GM19193 (cell line): ENCODE data around the gene ABHD16B.

ENCODE experiments used
- POLR2A ChIP-seq: IDR thresholded peaks from 4 replicates; pipeline ENCODE4 v1.6.1; 2011; ENCODE audit not compliant: insufficient read depth, insufficient read length; ENCODE audit errors: extremely low read depth

The ABHD16B gene

DNA sequence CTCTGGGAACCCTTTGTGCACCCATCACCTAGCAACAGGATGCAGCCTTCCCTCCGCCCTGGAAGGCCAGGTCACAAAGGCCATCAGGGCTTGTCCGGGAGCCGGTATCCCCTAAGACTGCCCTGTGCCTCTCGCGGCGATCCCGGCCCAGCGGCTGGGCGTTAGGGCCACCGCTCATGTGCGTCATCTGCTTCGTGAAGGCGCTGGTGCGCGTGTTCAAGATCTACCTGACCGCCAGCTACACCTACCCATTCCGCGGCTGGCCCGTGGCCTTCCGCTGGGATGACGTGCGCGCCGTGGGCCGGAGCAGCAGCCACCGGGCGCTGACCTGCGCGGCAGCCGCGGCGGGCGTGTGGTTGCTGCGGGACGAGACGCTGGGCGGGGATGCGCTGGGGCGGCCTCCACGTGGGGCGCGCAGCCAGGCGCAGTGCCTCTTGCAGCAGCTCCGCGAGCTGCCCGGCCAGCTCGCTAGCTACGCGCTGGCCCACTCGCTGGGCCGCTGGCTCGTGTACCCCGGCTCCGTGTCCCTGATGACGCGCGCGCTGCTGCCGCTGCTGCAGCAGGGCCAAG is at the start of gene ABHD16B:
ABHD16B (plus strand) TSS at position 134 of the 570 bp plus-strand sequence; CDS start at position 177, 43 bp downstream.
- TF ChIP-seq POLR2A, result no peak

DNA sequence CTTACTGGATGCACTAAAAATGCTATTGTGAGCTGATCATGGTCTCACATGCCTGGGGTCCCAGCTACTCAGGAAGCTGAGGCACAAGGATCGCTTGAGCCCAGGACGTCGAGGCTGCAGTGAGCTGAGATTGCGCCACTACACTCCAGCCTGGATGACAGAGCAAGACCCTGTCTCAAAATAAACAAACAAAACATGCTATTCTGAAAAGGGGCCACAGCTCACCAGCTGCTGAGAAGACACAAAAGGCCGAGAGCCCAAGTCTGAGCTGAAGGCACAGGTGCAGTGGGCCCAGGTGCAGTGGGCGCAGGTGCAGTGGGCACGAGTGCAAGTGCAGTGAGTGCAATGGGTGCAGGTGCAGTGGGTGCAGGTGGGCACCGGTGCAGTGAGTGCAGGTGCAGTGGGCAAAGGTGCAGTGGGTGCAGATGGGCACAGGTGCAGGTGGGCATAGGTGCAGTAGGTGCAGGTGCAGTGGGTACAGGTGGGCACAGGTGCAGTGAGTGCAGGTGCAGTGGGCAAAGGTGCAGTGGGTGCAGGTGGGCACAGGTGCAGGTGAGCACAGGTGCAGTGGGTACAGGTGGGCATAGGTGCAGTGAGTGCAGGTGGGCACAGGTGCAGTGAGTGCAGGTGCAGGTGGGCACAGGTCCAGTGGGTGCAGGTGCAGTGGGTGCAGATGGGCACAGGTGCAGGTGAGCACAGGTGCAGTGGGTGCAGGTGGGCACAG is 46.2 kb upstream of the ABHD16B start:
- no peak for TF ChIP-seq POLR2A

DNA sequence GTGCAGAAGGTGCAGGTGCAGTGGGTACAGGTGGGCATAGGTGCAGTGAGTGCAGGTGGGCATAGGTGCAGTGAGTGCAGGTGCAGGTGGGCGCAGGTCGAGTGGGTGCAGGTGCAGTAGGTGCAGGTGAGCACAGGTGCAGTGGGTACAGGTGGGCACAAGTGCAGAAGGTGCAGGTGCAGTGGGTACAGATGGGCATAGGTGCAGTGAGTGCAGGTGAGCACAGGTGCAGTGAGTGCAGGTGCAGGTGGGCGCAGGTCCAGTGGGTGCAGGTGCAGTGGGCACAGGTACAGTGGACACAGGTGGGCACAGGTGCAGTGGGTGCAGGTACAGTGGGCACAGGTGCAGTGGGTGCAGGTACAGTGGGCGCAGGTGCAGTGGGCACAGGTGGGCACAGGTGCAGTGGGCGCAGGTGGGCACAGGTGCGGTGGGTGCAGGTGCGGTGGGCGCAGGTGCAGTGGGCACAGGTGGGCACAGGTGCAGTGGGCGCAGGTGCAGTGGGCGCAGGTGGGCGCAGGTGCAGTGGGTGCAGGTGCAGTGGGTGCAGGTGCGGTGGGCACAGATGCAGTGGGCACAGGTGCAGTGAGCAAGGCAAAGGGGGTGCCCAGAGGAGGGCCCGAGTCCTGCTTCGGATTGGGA is 45.6 kb upstream of the ABHD16B start:
- no peak for TF ChIP-seq POLR2A

DNA sequence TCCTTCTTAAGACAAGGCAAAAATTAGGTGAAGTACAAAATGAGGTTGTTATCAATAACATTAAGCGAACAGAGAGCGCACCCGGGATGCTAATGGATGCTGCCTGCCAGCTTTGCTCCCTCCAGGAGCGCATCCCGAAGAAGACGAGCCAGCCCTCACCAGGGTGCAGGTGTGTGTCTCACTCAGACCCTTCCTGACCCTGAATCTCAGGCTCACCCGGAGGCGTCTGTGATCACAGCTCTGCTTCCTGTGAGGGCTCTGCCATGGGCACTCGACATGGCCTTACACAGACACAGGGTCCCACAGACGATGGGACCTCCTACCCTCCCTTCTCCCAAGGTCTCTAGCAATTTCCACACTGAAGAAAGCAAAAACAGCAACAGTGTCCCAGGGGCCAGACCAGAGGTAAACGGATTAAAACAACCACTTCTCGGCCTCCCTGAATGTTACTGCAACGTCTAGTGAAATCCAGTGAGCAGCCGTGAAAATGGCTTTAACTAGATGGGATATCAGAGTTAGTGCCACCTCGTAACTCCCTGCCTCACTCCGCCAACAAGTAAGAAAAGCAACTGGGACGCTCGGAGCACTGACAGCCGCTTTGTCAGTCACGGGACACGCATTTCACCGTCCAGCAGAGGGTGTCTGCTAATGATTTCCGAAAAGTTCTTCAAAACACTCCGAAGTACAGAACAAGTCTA is 41.9 kb upstream of the ABHD16B start:
- no peak for TF ChIP-seq POLR2A

DNA sequence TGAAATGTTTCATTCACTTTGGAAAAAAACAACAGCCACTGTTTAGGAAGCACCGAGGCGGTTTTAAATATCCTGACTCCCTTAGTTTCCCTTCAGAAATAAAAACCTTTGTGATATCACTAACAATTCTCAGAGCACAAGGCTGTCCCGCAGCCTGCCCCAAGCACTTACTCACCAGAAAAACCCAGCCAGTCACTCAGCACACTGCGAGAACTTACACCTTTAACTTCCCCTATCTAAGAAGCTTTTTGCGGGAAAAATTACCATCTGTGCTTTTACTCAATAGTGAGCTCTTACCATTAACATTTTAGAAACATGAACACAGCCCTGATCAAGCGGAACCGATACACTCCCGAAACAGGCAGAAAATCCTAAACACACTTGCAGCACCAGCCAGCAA is 39.5 kb upstream of the ABHD16B start:
- no peak for TF ChIP-seq POLR2A

DNA sequence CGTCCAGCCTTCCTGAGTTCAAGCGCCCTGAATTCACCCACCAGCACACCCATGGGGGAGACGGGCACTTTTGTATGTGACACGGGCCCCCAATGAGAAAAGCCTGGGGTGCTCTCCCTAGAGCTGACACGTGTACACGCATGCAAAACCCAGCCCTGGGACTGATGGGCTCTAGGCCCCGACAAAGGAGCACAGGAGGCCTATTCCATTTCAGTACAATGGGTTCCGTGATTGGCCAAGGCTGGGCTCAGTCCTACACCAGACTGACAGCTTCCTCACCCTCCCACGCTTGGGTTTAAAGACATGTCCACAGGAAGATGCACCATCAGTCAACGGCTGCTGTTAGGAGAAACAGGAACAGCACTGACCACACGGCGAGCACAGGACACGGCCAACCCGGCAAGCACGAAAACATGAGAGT is 39.0 kb upstream of the ABHD16B start:
- TF ChIP-seq POLR2A, result no peak

DNA sequence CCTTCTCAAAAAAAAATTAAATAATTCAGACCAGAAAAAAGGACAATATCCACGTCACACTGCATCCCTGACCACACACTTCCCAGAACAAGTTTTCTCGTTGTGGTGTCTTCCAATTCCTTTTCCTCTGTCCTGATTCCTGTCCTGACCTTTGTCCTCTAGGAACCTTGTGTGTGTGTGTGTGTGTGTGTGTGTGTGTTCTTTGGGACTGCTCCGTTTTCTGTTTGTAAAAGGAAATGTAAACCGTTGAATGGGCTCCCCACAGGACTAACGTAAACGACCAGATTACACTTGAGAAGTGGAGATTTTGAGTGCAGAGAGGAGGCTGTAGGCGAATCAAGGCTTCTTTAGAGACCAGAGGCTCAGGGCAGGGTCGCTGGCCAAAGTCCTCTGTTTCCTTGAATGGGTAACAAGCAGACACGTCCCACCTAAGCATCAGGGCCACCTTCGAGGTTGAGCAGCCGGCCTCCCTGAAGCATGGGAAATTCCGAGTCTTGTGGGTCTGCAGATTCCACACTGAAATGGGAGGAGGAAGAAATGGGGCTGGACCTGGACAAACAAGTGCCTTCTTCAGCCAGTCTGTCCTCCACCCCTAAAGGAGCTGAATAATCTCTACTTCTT is 37.5 kb upstream of the ABHD16B start:
- TF ChIP-seq POLR2A, result no peak

DNA sequence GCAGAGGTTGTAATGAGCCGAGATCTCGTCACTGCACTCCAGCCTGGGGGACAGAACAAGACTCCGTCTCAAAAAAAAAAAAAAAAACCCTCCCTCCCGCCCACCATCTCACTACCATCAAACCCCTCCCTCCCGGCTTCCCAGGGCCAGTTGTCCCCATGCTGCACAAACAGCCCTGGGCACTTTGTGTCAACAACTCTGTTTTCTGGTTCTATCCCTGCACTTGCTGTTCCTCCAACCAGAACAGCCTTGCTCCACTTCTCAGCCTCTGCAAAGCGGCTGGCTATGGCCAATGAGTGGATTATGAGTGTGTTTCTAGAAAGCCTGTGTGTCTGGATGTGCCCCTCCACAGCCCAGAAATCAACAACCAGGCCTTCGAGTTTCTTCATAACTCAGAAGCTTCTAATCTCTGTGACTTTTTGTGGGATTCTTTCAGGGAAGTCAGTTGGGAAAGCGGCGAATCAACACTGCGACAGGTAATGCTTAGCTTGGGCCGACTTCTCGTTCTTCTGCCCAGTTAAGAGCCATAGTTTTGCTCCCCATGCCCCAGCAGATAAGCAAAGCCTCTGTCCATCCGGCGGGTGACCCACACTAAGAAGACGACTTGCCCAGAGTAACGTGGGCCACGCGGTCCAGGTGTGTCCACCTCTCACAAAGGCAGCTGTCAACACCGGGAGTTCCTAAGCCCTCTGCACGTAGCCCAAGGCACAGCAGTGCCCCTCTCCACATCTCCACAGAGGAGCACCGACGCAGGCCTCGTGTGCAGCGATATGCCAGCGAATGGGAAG is 35.8 kb upstream of the ABHD16B start:
- TF ChIP-seq POLR2A, result no peak

DNA sequence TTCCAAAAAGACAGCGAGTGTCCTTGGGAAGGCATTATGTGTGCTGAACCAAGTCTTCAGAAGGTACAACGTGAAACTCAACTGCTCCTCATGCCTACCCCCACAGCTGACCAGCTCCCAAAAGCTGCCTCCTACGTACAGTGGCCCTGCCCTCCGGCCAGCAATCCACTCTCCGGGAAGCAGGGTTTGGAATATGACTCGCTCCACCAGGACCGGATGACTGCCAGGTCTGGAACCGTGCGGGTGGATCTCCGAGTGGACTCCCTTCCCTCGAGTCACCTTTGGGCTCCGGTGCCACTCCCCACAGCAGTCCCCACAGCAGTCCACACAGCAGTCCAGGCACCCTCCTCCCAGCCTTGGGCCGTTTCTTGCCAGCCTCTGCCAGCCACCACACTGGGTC is 34.5 kb upstream of the ABHD16B start:
- TF ChIP-seq POLR2A, result no peak

DNA sequence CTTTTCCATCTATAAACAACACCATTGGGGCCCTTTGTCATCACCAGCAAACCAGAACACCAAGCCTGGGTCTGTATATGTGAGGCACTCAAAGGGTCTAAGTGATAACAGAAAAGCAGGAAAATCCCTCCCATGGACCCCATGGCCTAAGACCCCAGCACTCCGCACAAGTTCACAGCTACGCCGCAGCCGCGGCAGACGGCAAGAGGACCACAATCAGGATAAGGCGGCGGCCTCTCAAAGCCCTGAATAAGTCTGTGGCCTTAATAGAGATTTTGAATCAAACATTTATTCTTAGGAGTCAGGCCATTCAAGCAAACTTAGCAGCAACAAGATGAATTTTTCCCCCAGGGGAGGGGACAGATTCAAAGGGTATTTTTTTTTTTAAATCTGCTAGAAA is 33.2 kb upstream of the ABHD16B start:
- TF ChIP-seq POLR2A, result no peak

DNA sequence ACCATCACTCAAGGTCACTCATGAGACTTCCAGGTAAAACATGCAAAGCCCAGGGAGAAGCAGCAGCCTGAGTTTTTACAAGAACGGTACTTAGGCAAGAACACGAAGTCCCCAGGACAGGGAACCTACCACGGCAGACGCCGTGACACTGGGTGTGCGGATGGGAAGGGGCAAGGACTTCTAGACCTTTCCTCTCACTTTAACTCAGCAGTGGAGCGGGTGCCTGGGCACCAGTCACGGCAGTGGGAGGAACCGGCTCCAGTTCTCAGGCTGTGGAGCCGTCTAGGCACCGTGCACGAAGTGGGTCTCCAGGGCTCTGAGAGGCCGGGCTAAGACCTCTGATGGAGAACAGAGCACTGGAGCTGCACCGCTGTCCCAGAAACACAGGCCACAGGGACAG is 32.8 kb upstream of the ABHD16B start:
- TF ChIP-seq POLR2A, result no peak

DNA sequence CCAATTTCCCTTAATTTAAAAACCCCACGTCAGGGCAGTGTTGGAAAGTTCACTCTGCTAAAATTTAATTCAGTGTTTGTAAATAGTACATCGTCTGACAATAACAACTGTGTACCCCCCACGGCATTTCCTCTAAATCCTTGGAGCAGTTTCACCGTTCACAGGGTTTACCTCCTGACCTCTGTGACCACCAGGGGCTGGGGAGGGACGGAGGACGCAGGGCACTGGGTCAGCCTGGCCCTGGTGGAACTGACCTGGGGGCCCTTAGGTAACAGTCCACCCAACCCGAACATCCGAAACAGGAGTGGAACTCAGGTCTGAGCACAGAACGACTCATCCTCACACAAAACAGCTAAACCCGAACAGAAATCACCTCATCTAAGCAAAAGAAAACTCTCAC is 32.3 kb upstream of the ABHD16B start:
- TF ChIP-seq POLR2A, result no peak

DNA sequence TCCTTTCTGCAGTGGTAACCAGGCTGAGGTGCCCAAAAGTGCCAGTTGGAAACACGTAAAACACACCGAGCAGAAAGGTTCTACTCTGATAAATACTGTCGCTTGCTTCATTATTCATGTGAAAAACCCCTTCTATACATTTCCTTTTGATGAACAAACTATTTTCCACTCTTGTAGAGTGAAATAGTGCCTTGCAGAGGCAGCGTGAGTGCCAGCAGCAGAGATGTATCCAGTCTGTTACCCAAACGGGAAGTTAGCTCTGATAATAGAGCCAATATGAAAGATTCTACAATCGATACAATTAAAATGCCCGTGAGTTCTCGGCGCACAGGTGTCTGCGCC is 31.7 kb upstream of the ABHD16B start:
- no peak for TF ChIP-seq POLR2A
